Activated CD4-positive, CD25-positive, alpha-beta regulatory T cell treated with anti-CD3 and anti-CD28 coated beads, Interleukin-2, amount 50 U/mL, for 16 hours (primary cell): ENCODE data around the gene PCDH9.
"Not testable (repeated sequence)": the region's sequence is repeated elsewhere in the genome, so short reads cannot be mapped to it uniquely, and the experiment has no call there.

Experiments
- DNase-seq: peaks from one replicate; pipeline ENCODE4 v3.0.0-alpha.2; 2020; ENCODE audit warnings: low read depth, low spot score

Gene PCDH9

GRCh38 chr13:66765559-66765958 is 464.6 kb downstream of the PCDH9 start:
- DNase-seq = no peak

- not testable (repeated sequence) for DNase-seq
These were observed 469.5 kb downstream of the PCDH9 start for GRCh38 chr13:66760678-66761077.

- no peak for DNase-seq
These were observed 470.2 kb downstream of the PCDH9 start for GRCh38 chr13:66759919-66760318.

- DNase-seq = no peak
These were observed 478.4 kb downstream of the PCDH9 start for GRCh38 chr13:66751691-66752090.

GRCh38 chr13:66748712-66749111 is 481.4 kb downstream of the PCDH9 start:
- no peak for DNase-seq

- DNase-seq = no peak
These were observed 484.8 kb downstream of the PCDH9 start for GRCh38 chr13:66745307-66745706.

- no peak for DNase-seq
These were observed 506.6 kb downstream of the PCDH9 start for GRCh38 chr13:66723576-66723975.

- DNase-seq = no peak
These were observed 513.6 kb downstream of the PCDH9 start for GRCh38 chr13:66716538-66716937.

GRCh38 chr13:66714795-66715194 is 515.3 kb downstream of the PCDH9 start:
- no peak for DNase-seq

GRCh38 chr13:66704110-66704509 is 526.0 kb downstream of the PCDH9 start:
- no peak for DNase-seq

GRCh38 chr13:66703597-66703996 is 526.5 kb downstream of the PCDH9 start:
- no peak for DNase-seq

GRCh38 chr13:66700117-66700601 is 530.0 kb downstream of the PCDH9 start:
- no peak for DNase-seq

GRCh38 chr13:66693656-66694055 is 536.5 kb downstream of the PCDH9 start:
- DNase-seq = no peak

- no peak for DNase-seq
These were observed 539.0 kb downstream of the PCDH9 start for GRCh38 chr13:66691149-66691548.

GRCh38 chr13:66689628-66690027 is 540.5 kb downstream of the PCDH9 start:
- no peak for DNase-seq

GRCh38 chr13:66689037-66689619 is 541.0 kb downstream of the PCDH9 start:
- no peak for DNase-seq

GRCh38 chr13:66681403-66681802 is 548.7 kb downstream of the PCDH9 start:
- no peak for DNase-seq

- DNase-seq = no peak
These were observed 550.1 kb downstream of the PCDH9 start for GRCh38 chr13:66680031-66680430.

GRCh38 chr13:66675620-66676019 is 554.5 kb downstream of the PCDH9 start:
- DNase-seq = no peak

GRCh38 chr13:66673401-66673800 is 556.7 kb downstream of the PCDH9 start:
- DNase-seq = no peak

GRCh38 chr13:66665991-66666390 is 564.1 kb downstream of the PCDH9 start:
- no peak for DNase-seq

- no peak for DNase-seq
These were observed 566.4 kb downstream of the PCDH9 start for GRCh38 chr13:66663711-66664110.

- no peak for DNase-seq
These were observed 566.9 kb downstream of the PCDH9 start for GRCh38 chr13:66663206-66663605.

GRCh38 chr13:66661336-66661735 is 568.8 kb downstream of the PCDH9 start:
- DNase-seq = no peak
